ENCODE data around the gene HMCN1.

DNA sequence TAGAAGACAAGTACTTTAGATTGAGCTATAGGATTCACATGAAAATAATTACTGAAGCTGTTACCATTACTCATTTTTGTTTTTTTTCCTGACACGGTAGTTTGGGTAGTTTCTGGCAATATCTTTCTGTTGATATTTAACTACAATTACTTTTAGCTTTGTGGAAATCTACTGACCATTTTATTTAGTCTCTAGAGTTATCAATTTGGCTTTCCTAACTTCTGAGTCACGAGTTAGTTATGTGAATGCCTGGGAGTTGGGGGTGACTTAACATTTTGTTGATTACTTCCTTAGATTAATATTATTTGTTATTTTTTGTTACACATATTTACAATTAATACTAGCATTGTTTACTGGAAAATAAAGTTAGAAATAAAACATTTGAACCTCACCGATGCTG lies 160.6 kb downstream of the HMCN1 start:
- TF ChIP-seq, protein P1, sequence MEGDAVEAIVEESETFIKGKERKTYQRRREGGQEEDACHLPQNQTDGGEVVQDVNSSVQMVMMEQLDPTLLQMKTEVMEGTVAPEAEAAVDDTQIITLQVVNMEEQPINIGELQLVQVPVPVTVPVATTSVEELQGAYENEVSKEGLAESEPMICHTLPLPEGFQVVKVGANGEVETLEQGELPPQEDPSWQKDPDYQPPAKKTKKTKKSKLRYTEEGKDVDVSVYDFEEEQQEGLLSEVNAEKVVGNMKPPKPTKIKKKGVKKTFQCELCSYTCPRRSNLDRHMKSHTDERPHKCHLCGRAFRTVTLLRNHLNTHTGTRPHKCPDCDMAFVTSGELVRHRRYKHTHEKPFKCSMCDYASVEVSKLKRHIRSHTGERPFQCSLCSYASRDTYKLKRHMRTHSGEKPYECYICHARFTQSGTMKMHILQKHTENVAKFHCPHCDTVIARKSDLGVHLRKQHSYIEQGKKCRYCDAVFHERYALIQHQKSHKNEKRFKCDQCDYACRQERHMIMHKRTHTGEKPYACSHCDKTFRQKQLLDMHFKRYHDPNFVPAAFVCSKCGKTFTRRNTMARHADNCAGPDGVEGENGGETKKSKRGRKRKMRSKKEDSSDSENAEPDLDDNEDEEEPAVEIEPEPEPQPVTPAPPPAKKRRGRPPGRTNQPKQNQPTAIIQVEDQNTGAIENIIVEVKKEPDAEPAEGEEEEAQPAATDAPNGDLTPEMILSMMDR (IDR thresholded peaks at IDR 0.05) = no peak
- TF ChIP-seq SIN3A (IDR thresholded peaks at IDR 0.05; ENCODE audit: borderline replicate concordance, insufficient read depth, low read depth, low read length) = no peak

All from Panc1 (cell line).